ENCODE measurements around the gene LAIR1. TPM values are rescaled to one million over a fixed set of nuclear protein-coding genes. Genes with fewer than 3 reads are reported as not detected.
"Not testable (repeated sequence)": the region's sequence is repeated elsewhere in the genome, so short reads cannot be mapped to it uniquely, and the experiment has no call there.

The LAIR1 gene
- polyA plus RNA-seq, 6 donors from 2014 or later = 129 to 246 (median 160) TPM

GRCh38 chr19:54335164-54335563 is 29.6 kb downstream of the LAIR1 start:
- no peaks in the 10 kb centered on the region for H3K27me3 Mint-ChIP-seq
- DNase-seq = no peak
- no peak for ATAC-seq (ENCODE audit: low read depth in 2 of 2)
- H3K36me3 Mint-ChIP-seq = no peaks in the 10 kb centered on the region
- no peaks in the 10 kb centered on the region for H3K9me3 Mint-ChIP-seq
- peak overlapping the region in 4 of 6 donors; percentile 60 to 96 (median 80) for H3K27ac Mint-ChIP-seq
- no peak overlapping the region for H3K4me3 Mint-ChIP-seq
- H3K4me1 Mint-ChIP-seq = peaks cover 45 to 68% (median 56%) of the 10 kb centered on the region in 3 donors

- no peaks in the 10 kb centered on the region for H3K27me3 Mint-ChIP-seq
- no peaks in the 10 kb centered on the region for H3K36me3 Mint-ChIP-seq
- ATAC-seq (ENCODE audit: low read depth in 2 of 2) (no peak), DNase-seq (no peak)
- H3K27ac Mint-ChIP-seq = peak overlapping the region in 4 of 6 donors; percentile 41 to 64 (median 50)
- peak overlapping the region in 1 of 8 donors; percentile 9 for H3K4me3 Mint-ChIP-seq
- H3K9me3 Mint-ChIP-seq = peaks cover 0 to 3% (median 0%) of the 10 kb centered on the region in 7 donors
- peaks cover 39 to 59% (median 56%) of the 10 kb centered on the region in 3 donors for H3K4me1 Mint-ChIP-seq
Observed at GRCh38 chr19:54333586-54334298, 31.0 kb downstream of the LAIR1 start.

GRCh38 chr19:54332149-54332548 is 32.6 kb downstream of the LAIR1 start:
- H3K36me3 Mint-ChIP-seq = no peaks in the 10 kb centered on the region
- no peak for ATAC-seq (ENCODE audit: low read depth in 2 of 2)
- peaks cover 0 to 6% (median 0%) of the 10 kb centered on the region in 7 donors for H3K9me3 Mint-ChIP-seq
- no peak overlapping the region for H3K4me3 Mint-ChIP-seq
- no peaks in the 10 kb centered on the region for H3K27me3 Mint-ChIP-seq
- H3K27ac Mint-ChIP-seq = no peak overlapping the region
- peaks cover 42 to 61% (median 56%) of the 10 kb centered on the region in 3 donors for H3K4me1 Mint-ChIP-seq
- no peak for DNase-seq

- no peak overlapping the region for H3K4me3 Mint-ChIP-seq
- peaks cover 0 to 6% (median 0%) of the 10 kb centered on the region in 7 donors for H3K9me3 Mint-ChIP-seq
- DNase-seq (no peak), ATAC-seq (ENCODE audit: low read depth in 2 of 2) (no peak)
- H3K4me1 Mint-ChIP-seq = peaks cover 46 to 63% (median 55%) of the 10 kb centered on the region in 3 donors
- no peaks in the 10 kb centered on the region for H3K27me3 Mint-ChIP-seq
- H3K36me3 Mint-ChIP-seq = no peaks in the 10 kb centered on the region
- no peak overlapping the region for H3K27ac Mint-ChIP-seq
Observed at GRCh38 chr19:54331626-54332025, 33.1 kb downstream of the LAIR1 start.

GRCh38 chr19:54329476-54330165 is 35.1 kb downstream of the LAIR1 start:
- DNase-seq (no peak), ATAC-seq (ENCODE audit: low read depth in 2 of 2) (no peak)
- Mint-ChIP-seq H3K4me1 (peaks cover 47 to 74% (median 57%) of the 10 kb centered on the region in 3 donors), H3K9me3 (peaks cover 0 to 6% (median 0%) of the 10 kb centered on the region in 7 donors), H3K27ac (peak overlapping the region in 3 of 6 donors; percentile 82 to 93 (median 87)), H3K4me3 (peak overlapping the region in 2 of 8 donors; percentile 19 to 77), H3K36me3 (no peaks in the 10 kb centered on the region), H3K27me3 (no peaks in the 10 kb centered on the region)

GRCh38 chr19:54328781-54329180 is 36.0 kb downstream of the LAIR1 start:
- not testable (repeated sequence) for ATAC-seq (ENCODE audit: low read depth in 2 of 2); H3K27me3 Mint-ChIP-seq; DNase-seq; H3K36me3 Mint-ChIP-seq; H3K9me3 Mint-ChIP-seq
- peak overlapping the region in 3 of 8 donors; percentile 64 to 79 (median 70) for H3K4me3 Mint-ChIP-seq
- H3K27ac Mint-ChIP-seq = peak overlapping the region in 4 of 6 donors; percentile 54 to 97 (median 94)
- H3K4me1 Mint-ChIP-seq = peaks cover 43 to 67% (median 52%) of the 10 kb centered on the region in 3 donors

GRCh38 chr19:54325631-54326030 is 39.1 kb downstream of the LAIR1 start:
- Mint-ChIP-seq H3K4me1 (peaks cover 34 to 55% (median 40%) of the 10 kb centered on the region in 3 donors), H3K36me3 (no peaks in the 10 kb centered on the region), H3K27ac (peak overlapping the region; percentile 26 to 70 (median 50)), H3K27me3 (peaks cover 0 to 8% (median 0%) of the 10 kb centered on the region in 3 donors), H3K4me3 (peak overlapping the region in 3 of 8 donors; percentile 8 to 51 (median 40)), H3K9me3 (peaks cover 0 to 6% (median 0%) of the 10 kb centered on the region in 7 donors)
- ATAC-seq (ENCODE audit: low read depth in 2 of 2) = peak in 1 of 2 donors; percentile 25
- DNase-seq = no peak

- DNase-seq = peak; percentile 70
- H3K36me3 Mint-ChIP-seq = no peaks in the 10 kb centered on the region
- ATAC-seq (ENCODE audit: low read depth in 2 of 2) = peak; percentile 47 to 59
- H3K4me3 Mint-ChIP-seq = peak overlapping the region in 3 of 8 donors; percentile 10 to 32 (median 29)
- peaks cover 34 to 57% (median 42%) of the 10 kb centered on the region in 3 donors for H3K4me1 Mint-ChIP-seq
- H3K27me3 Mint-ChIP-seq = peaks cover 0 to 8% (median 0%) of the 10 kb centered on the region in 3 donors
- peaks cover 0 to 6% (median 0%) of the 10 kb centered on the region in 7 donors for H3K9me3 Mint-ChIP-seq
- H3K27ac Mint-ChIP-seq = peak overlapping the region in 5 of 6 donors; percentile 5 to 88 (median 31)
Observed at GRCh38 chr19:54325194-54325621, 39.5 kb downstream of the LAIR1 start.

- Mint-ChIP-seq H3K36me3 (no peaks in the 10 kb centered on the region), H3K27me3 (peaks cover 0 to 8% (median 2%) of the 10 kb centered on the region in 3 donors), H3K4me1 (peaks cover 30 to 54% (median 42%) of the 10 kb centered on the region in 3 donors), H3K4me3 (no peak overlapping the region), H3K9me3 (peaks cover 0 to 6% (median 0%) of the 10 kb centered on the region in 7 donors), H3K27ac (peak overlapping the region in 1 of 6 donors; percentile 59)
- ATAC-seq (ENCODE audit: low read depth in 2 of 2) = no peak
- no peak for DNase-seq
Observed at GRCh38 chr19:54324071-54324470, 40.7 kb downstream of the LAIR1 start.

GRCh38 chr19:54322934-54323333 is 41.8 kb downstream of the LAIR1 start:
- peaks cover 23 to 52% (median 31%) of the 10 kb centered on the region in 3 donors for H3K4me1 Mint-ChIP-seq
- not testable (repeated sequence) for H3K36me3 Mint-ChIP-seq; ATAC-seq (ENCODE audit: low read depth in 2 of 2); H3K27me3 Mint-ChIP-seq; DNase-seq; H3K27ac Mint-ChIP-seq; H3K9me3 Mint-ChIP-seq; H3K4me3 Mint-ChIP-seq

GRCh38 chr19:54322295-54322694 is 42.4 kb downstream of the LAIR1 start:
- not testable (repeated sequence) for H3K9me3 Mint-ChIP-seq; DNase-seq; ATAC-seq (ENCODE audit: low read depth in 2 of 2); H3K27me3 Mint-ChIP-seq; H3K36me3 Mint-ChIP-seq; H3K4me3 Mint-ChIP-seq
- peak overlapping the region in 2 of 6 donors; percentile 61 to 89 for H3K27ac Mint-ChIP-seq
- H3K4me1 Mint-ChIP-seq = peaks cover 20 to 52% (median 27%) of the 10 kb centered on the region in 3 donors

- ATAC-seq (ENCODE audit: low read depth in 2 of 2) (no peak), DNase-seq (no peak)
- Mint-ChIP-seq H3K4me1 (peaks cover 6 to 30% (median 16%) of the 10 kb centered on the region in 3 donors), H3K36me3 (no peaks in the 10 kb centered on the region), H3K4me3 (no peak overlapping the region), H3K9me3 (no peaks in the 10 kb centered on the region), H3K27ac (peak overlapping the region in 4 of 6 donors; percentile 13 to 84 (median 59)), H3K27me3 (peaks cover 11 to 16% (median 13%) of the 10 kb centered on the region in 3 donors)
Observed at GRCh38 chr19:54319892-54320670, 44.6 kb downstream of the LAIR1 start.

GRCh38 chr19:54319049-54319448 is 45.7 kb downstream of the LAIR1 start:
- peak overlapping the region in 5 of 8 donors; percentile 17 to 81 (median 61) for H3K4me3 Mint-ChIP-seq
- no peaks in the 10 kb centered on the region for H3K9me3 Mint-ChIP-seq
- peak; percentile 93 to 97 for ATAC-seq (ENCODE audit: low read depth in 2 of 2)
- peak overlapping the region in 5 of 6 donors; percentile 6 to 95 (median 80) for H3K27ac Mint-ChIP-seq
- DNase-seq = peak; percentile 84
- H3K4me1 Mint-ChIP-seq = peaks cover 4 to 27% (median 12%) of the 10 kb centered on the region in 3 donors
- no peaks in the 10 kb centered on the region for H3K36me3 Mint-ChIP-seq
- H3K27me3 Mint-ChIP-seq = peaks cover 17 to 23% (median 18%) of the 10 kb centered on the region in 3 donors

All from naive B cell (primary cell).